ENCODE measurements around the gene PPIF. TPM values are rescaled to one million over a fixed set of nuclear protein-coding genes. Genes with fewer than 3 reads are reported as not detected.
A peak's percentile ranks its signal among the peaks of the same experiment; 100 is the strongest.

PPIF gene
- total and polyA plus RNA-seq, 2 donors: 17.4 to 39.4 TPM

DNA sequence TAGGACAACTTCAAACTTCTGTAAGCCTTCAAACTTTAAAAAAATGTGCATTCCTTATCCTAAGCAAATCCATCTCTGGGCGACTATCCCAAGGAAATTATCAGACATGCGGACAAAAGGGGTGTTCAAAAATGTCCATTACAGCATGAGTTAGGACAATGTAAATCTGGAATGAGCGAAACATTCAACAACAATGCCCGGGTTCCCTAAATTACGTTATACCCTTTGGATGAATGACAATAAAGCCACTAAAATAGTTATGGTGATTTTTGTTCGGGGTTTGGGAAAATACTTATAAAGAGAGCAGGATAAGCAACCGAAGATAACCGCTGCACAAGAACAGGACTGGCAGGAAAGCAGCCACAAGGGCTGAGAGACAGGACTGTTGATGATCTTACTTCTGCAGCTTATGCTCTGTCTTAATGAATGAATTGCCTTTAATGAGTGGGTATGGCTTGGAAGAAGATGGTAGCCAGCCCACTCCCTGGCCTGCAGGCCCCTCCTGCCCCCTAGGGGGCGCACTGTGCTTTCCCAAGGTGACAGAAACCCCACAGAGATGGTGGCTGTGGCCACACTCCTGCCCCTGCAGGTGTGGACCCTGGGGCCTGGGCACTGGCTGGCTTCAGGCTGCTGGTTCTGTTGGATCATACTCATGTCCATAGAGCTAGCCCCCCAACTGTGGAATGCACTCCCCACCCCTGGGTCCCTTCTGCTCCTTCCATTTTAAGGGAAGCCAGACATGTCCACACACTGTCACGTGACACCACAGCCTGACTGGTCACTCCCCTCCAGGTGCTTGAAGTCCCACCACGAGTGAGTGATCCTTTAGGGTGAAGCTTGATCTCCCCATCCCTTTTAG lies 53.1 kb downstream of the PPIF start:
- WGBS: 42% methylated on average over 11 of the region's 11 CpGs

DNA sequence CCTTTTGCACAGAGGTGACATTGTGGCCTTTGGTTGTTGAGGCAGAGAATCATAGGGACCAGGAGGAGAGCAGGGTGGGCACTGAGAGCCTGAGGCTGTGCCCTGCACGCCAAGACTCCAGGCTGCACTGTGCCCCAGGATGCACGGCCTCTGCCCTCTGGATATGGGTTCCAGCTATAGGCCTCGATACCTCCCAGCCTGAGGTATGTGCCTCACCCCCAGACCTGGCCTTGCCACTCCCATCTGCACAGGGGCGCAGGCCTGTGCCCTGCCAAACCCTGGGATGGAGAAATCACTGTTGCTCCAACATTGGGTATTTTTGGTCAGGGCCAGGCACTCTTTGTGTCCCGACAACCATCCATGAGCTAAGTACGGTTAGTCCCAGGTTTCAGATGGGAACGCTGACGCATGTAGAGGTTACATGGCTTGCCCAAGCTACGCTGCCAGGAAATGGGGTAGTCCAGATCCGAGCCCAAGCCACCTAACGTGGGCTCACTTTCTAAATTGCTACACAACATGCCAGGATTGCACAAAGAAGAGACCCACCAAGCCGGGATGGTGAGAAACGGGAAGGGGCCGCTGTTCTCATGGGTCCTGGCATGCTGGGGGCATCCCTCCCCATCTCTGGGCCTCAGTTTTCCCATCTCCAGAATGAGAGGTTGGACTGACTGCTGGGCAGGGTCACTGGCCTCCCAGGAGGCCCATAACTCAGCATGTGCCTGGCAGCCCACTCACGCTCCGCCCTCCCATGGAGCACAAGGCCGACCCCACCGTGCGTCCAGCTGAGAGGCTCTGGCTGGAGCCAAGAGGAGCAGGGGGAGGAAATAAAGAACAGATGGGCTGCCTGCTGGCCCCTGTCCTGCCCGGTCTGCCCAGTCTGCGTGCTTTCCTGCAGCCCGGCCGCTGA lies 54.0 kb downstream of the PPIF start:
- 50% methylated on average over 23 of the region's 23 CpGs for WGBS
- H3K4me1 ChIP-seq (ENCODE audit: insufficient read depth): no peaks in the 10 kb centered on the region
- no peak for DNase-seq (ENCODE audit: extremely low spot score)

More for the DNA sequence above, 53.1 kb downstream of the PPIF start:
- Histone ChIP-seq H3K4me3 (ENCODE audit: low read depth, low read length) (no peak overlapping the region), H3K27ac (ENCODE audit: low read depth) (peak overlapping the region; percentile 44), H3K36me3 (ENCODE audit: insufficient read depth) (no peaks in the 10 kb centered on the region), H3K4me1 (ENCODE audit: insufficient read depth) (no peaks in the 10 kb centered on the region)
- no peak for DNase-seq (ENCODE audit: extremely low spot score)

DNA sequence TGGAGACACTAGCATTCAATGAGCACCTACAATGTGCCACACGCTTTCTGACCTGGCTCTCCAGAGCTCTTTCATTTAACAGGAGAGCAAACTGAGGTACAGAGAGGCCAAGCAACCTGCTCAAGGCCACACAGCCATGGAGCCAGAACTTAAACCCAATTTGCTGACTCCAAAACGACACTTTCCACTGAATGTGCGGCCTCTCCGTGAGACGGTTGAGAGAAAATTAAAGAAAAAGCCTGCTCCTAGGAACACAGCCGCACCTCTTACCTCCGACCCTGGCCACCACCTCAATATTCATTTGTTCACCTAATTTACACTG lies 55.3 kb downstream of the PPIF start:
- no peak for DNase-seq (ENCODE audit: extremely low spot score)

More for the DNA sequence above, 54.0 kb downstream of the PPIF start:
- Histone ChIP-seq H3K36me3 (ENCODE audit: insufficient read depth) (no peaks in the 10 kb centered on the region), H3K4me3 (ENCODE audit: low read depth, low read length) (no peak overlapping the region), H3K27ac (ENCODE audit: low read depth) (peak overlapping the region; percentile 71)

DNA sequence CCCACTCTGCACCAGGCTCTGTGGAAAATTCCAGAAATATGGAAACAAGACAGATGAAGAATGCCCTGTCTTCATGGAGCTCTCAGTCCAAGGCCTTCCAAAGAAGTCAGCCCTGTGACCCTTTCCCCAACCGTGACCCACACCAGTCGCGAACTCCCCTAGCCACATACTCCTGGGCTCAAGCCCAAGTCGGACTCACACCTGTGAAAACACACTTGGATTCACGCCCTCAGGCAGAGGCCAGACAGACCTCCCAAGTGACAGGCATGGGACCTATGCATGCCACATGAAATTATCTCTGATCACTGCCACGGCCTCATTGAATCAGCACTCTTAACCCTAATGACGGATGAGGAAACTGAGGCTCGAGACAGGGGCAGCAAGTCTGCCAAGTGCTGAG lies 55.7 kb downstream of the PPIF start:
- 65% methylated on average over 8 of the region's 8 CpGs for WGBS
- Histone ChIP-seq H3K27ac (ENCODE audit: low read depth) (peak overlapping the region; percentile 66), H3K4me1 (ENCODE audit: insufficient read depth) (no peaks in the 10 kb centered on the region), H3K36me3 (ENCODE audit: insufficient read depth) (no peaks in the 10 kb centered on the region), H3K4me3 (ENCODE audit: low read depth, low read length) (no peak overlapping the region)
- no peak for DNase-seq (ENCODE audit: extremely low spot score)

More for the DNA sequence above, 55.3 kb downstream of the PPIF start:
- Histone ChIP-seq H3K4me3 (ENCODE audit: low read depth, low read length) (no peak overlapping the region), H3K36me3 (ENCODE audit: insufficient read depth) (no peaks in the 10 kb centered on the region), H3K4me1 (ENCODE audit: insufficient read depth) (no peaks in the 10 kb centered on the region), H3K27ac (ENCODE audit: low read depth) (peak overlapping the region; percentile 42)
- 96% methylated on average over 7 of the region's 7 CpGs for WGBS

DNA sequence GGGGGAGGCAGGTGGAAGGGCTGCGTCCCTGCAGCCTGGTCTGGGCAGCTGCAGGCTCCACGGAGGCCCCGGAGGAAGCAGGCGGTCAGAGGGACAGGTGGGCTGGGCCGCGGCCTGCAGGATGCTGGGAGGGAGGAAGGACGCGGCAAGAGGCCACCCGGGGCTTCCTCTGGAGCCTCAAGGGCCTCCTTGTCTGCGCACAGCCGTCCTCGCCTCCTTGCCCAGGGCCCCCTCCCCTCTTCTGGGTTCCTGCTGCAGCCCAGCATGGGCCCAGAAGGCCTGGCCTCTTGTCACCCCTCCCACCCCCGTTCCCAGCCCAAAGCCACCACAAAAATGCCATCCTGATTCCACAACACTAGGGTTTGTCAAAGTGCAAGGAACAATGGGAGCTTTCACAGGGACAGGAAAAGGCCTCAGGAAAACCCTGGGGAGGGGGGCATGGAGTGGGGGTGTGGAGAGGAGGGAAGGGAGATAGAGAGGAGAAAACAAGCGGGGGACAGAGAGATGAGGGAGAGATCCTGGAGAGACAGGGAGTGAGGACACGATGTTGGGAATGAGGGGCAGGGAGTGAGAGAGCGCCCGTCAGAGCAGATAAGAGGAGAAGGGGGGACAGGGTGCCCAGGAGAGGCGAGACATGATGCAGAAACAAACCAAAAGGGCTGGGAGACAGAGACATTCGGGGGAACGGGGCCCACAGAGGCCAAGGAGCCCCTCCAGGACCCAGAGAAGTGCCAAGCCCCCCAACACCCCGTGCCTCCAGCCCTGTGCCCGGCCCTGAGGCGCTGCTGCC lies 56.4 kb downstream of the PPIF start:
- H3K27ac ChIP-seq (ENCODE audit: low read depth): peak overlapping the region; percentile 81
- DNase-seq (ENCODE audit: extremely low spot score): no peak
- no peak overlapping the region for H3K4me3 ChIP-seq (ENCODE audit: low read depth, low read length)
- no peaks in the 10 kb centered on the region for H3K36me3 ChIP-seq (ENCODE audit: insufficient read depth)
- WGBS: 39% methylated on average over 23 of the region's 23 CpGs
- H3K4me1 ChIP-seq (ENCODE audit: insufficient read depth): no peaks in the 10 kb centered on the region

DNA sequence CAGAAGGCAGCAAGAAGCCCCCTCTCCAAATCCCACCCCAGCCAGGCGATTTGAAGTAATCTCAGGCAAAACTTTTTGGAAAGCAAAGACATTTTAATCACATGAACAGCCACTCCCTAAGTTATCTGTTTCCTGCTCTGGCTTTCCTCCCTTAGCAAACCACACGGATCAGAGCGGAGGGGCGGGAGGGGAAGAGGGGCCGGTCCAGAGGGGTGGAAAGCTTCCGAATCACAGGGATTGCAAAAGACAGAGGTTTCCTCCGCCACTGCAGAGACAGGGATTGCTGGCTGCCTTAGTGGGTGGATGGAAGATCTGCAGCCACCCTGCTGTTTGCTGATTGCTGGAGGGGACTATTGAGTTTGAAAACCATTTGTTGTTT lies 57.0 kb downstream of the PPIF start:
- Histone ChIP-seq H3K27ac (ENCODE audit: low read depth) (peak overlapping the region; percentile 81), H3K36me3 (ENCODE audit: insufficient read depth) (no peaks in the 10 kb centered on the region), H3K4me3 (ENCODE audit: low read depth, low read length) (no peak overlapping the region), H3K4me1 (ENCODE audit: insufficient read depth) (no peaks in the 10 kb centered on the region)
- 2% methylated on average over 7 of the region's 7 CpGs for WGBS
- DNase-seq (ENCODE audit: extremely low spot score): peak; percentile 81

DNA sequence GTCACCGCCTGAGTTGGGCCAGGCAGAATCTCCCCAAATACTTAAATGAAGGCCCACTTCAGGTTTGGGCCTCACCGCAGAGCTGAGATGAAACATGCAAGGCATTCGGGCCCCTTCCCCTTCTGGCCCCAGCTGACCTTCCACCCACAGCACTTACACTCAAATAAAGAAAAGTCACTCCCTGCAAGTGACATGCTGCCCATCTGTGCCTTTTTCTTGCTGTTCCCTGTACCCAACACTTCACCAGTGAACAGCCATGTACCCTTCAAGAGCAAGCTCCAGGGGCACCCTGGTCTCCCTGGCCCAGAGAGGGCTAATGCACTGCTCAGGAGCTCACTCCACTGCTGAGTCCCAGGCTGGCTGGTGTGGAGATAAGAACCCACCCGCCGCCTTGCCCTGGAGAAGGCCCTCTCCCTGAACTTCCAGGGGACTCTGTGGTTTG lies 57.4 kb downstream of the PPIF start:
- DNase-seq (ENCODE audit: extremely low spot score): no peak
- H3K4me3 ChIP-seq (ENCODE audit: low read depth, low read length): no peak overlapping the region
- H3K36me3 ChIP-seq (ENCODE audit: insufficient read depth): no peaks in the 10 kb centered on the region
- H3K27ac ChIP-seq (ENCODE audit: low read depth): no peak overlapping the region
- WGBS: 50% methylated on average over 5 of the region's 5 CpGs
- H3K4me1 ChIP-seq (ENCODE audit: insufficient read depth): no peaks in the 10 kb centered on the region

Other genes with a start within 250 kb of the PPIF start
- gene ZCCHC24, start 98.2 kb downstream of the PPIF start, total RNA-seq: 43.5 TPM
- gene ZCCHC24, start 98.2 kb downstream of the PPIF start, polyA plus RNA-seq: 98.2 TPM
- gene EIF5AL1, start 165.1 kb downstream of the PPIF start, total RNA-seq: 0.11 TPM
- 0.85 TPM for gene EIF5AL1, start 165.1 kb downstream of the PPIF start, polyA plus RNA-seq
- not detected for gene SFTPA2, start 212.9 kb downstream of the PPIF start, total RNA-seq
- 0.32 TPM for gene SFTPA2, start 212.9 kb downstream of the PPIF start, polyA plus RNA-seq

Data from urinary bladder (tissue), 4 donors.